Mesendoderm (in vitro differentiated cells): ENCODE data around the gene EXOC7.

ENCODE experiments used
- DNase-seq: peaks from one replicate; pipeline ENCODE4 v3.0.0; 2013
- H2AK5ac ChIP-seq: 2 replicates; pipeline ENCODE4 v1.6.1; 2013; ENCODE audit warnings: low read length, inconsistent platforms
- H2BK120ac ChIP-seq: 2 replicates; pipeline ENCODE4 v1.6.1; 2013; ENCODE audit warnings: low read depth, mild to moderate bottlenecking, low read length, moderate library complexity, mixed read lengths
- H2BK15ac ChIP-seq: replicated peaks from 2 replicates; pipeline ENCODE4 v1.6.1; 2013; ENCODE audit warnings: low read depth, mild to moderate bottlenecking, moderate library complexity
- H2BK5ac ChIP-seq: 2 replicates; pipeline ENCODE4 v1.6.1; 2013; ENCODE audit warnings: low read length, inconsistent platforms
- H3K18ac ChIP-seq: 2 replicates; pipeline ENCODE4 v1.6.1; 2013; ENCODE audit warnings: mild to moderate bottlenecking, low read length, mixed read lengths
- H3K23ac ChIP-seq: one replicate; pipeline ENCODE4 v1.6.1; 2013; ENCODE audit warnings: low read length
- H3K27ac ChIP-seq: 2 replicates; pipeline ENCODE4 v1.5.1; 2013; ENCODE audit warnings: low read depth, mild to moderate bottlenecking, inconsistent platforms, low read length, moderate library complexity
- H3K27me3 ChIP-seq: 2 replicates; pipeline ENCODE4 v1.6.1; 2013; ENCODE audit warnings: low read length, control low read depth, mild to moderate bottlenecking, inconsistent platforms; ENCODE audit not compliant: insufficient read depth, poor library complexity
- H3K36me3 ChIP-seq: 2 replicates; pipeline ENCODE4 v1.6.1; 2013; ENCODE audit warnings: low read length, inconsistent platforms; ENCODE audit not compliant: control insufficient read depth, insufficient read depth
- H3K4ac ChIP-seq: one replicate; pipeline ENCODE4 v1.6.1; 2013; ENCODE audit warnings: low read depth, mild to moderate bottlenecking, low read length, moderate library complexity
- H3K4me1 ChIP-seq: 2 replicates; pipeline ENCODE4 v1.6.1; 2013; ENCODE audit warnings: low read depth, low read length, inconsistent platforms; ENCODE audit not compliant: control insufficient read depth
- H3K4me2 ChIP-seq: 2 replicates; pipeline ENCODE4 v1.6.1; 2013; ENCODE audit warnings: low read length
- H3K4me3 ChIP-seq: 2 replicates; pipeline ENCODE4 v1.5.1; 2013; ENCODE audit warnings: mild to moderate bottlenecking, low read length
- H3K56ac ChIP-seq: one replicate; pipeline ENCODE4 v1.6.1; 2013; ENCODE audit warnings: low read length
- H3K79me1 ChIP-seq: 2 replicates; pipeline ENCODE4 v1.6.1; 2013; ENCODE audit warnings: low read length, inconsistent platforms
- H3K79me2 ChIP-seq: 2 replicates; pipeline ENCODE4 v1.6.1; 2013; ENCODE audit warnings: mild to moderate bottlenecking, low read length; ENCODE audit not compliant: control insufficient read depth, insufficient read depth
- H3K9ac ChIP-seq: 2 replicates; pipeline ENCODE4 v1.6.1; 2013; ENCODE audit warnings: low read length, inconsistent platforms
- H4K5ac ChIP-seq: one replicate; pipeline ENCODE4 v1.6.1; 2013; ENCODE audit warnings: low read length
- H4K8ac ChIP-seq: one replicate; pipeline ENCODE4 v1.6.1; 2013; ENCODE audit warnings: low read depth, mild to moderate bottlenecking, control low read depth, low read length, moderate library complexity
- WGBS: extraction: QIAGEN DNeasy Blood & Tissue Kit; methylation state at CpG from one replicate; pipeline ENCODE4 v1.1.7; 2013; ENCODE audit warnings: low lambda C conversion rate, missing lambda C conversion rate; ENCODE audit not compliant: insufficient coverage; ENCODE audit errors: extremely low coverage; 5-methylcytosine and 5-hydroxymethylcytosine counted together

The EXOC7 gene

GRCh38 chr17:76123191-76123499, 19.6 kb upstream of the EXOC7 start:
- WGBS, result no CpG with 5 or more reads among the region's 5 CpGs
- H3K4me2 ChIP-seq, result no peak overlapping the region

GRCh38 chr17:76122431-76123190, 19.0 kb upstream of the EXOC7 start:
- Histone ChIP-seq H2BK120ac (peak overlapping the region; percentile 1), H3K27ac (no peak overlapping the region), H3K18ac (peak overlapping the region; percentile 81), H3K56ac (peak overlapping the region; percentile 91), H2BK15ac (no peak overlapping the region), H3K4ac (peak overlapping the region; percentile 56), H3K27me3 (no peaks in the 10 kb centered on the region), H3K79me1 (no peaks in the 10 kb centered on the region), H4K8ac (no peak overlapping the region), H3K4me3 (no peak overlapping the region), H3K9ac (peak overlapping the region; percentile 70), H3K23ac (no peak overlapping the region), H2AK5ac (no peak overlapping the region), H3K79me2 (no peaks in the 10 kb centered on the region), H3K4me1 (no peaks in the 10 kb centered on the region), H3K4me2 (peak overlapping the region; percentile 68), H4K5ac (no peak overlapping the region), H2BK5ac (no peak overlapping the region), H3K36me3 (no peaks in the 10 kb centered on the region)
- no CpG with 5 or more reads among the region's 24 CpGs for whole genome bisulfite sequencing
- no peak for DNase-seq

More at GRCh38 chr17:76123191-76123499, 19.6 kb upstream of the EXOC7 start:
- no peak overlapping the region for H2BK15ac ChIP-seq
- no peak overlapping the region for H2BK120ac ChIP-seq
- no peak overlapping the region for H2AK5ac ChIP-seq
- H3K4me3 ChIP-seq, result no peak overlapping the region
- H3K56ac ChIP-seq, result no peak overlapping the region
- H3K18ac ChIP-seq, result no peak overlapping the region
- no peak overlapping the region for H4K5ac ChIP-seq
- no peaks in the 10 kb centered on the region for H3K79me1 ChIP-seq
- H3K36me3 ChIP-seq, result no peaks in the 10 kb centered on the region
- no peaks in the 10 kb centered on the region for H3K79me2 ChIP-seq
- H3K9ac ChIP-seq, result no peak overlapping the region
- H4K8ac ChIP-seq, result no peak overlapping the region
- no peak overlapping the region for H3K4ac ChIP-seq
- DNase-seq, result no peak
- H3K23ac ChIP-seq, result no peak overlapping the region
- H3K27ac ChIP-seq, result no peak overlapping the region
- H3K27me3 ChIP-seq, result no peaks in the 10 kb centered on the region
- H3K4me1 ChIP-seq, result no peaks in the 10 kb centered on the region
- no peak overlapping the region for H2BK5ac ChIP-seq

GRCh38 chr17:76121932-76122430, 18.4 kb upstream of the EXOC7 start:
- H2BK15ac ChIP-seq, result no peak overlapping the region

GRCh38 chr17:76120658-76121008, 17.0 kb upstream of the EXOC7 start:
- WGBS, result no CpG with 5 or more reads among the region's 5 CpGs

More at GRCh38 chr17:76121932-76122430, 18.4 kb upstream of the EXOC7 start:
- Histone ChIP-seq H4K8ac (peak overlapping the region; percentile 78), H2BK120ac (peak overlapping the region; percentile 1), H4K5ac (no peak overlapping the region), H3K4me2 (peak overlapping the region; percentile 68), H3K27ac (no peak overlapping the region), H3K4me1 (no peaks in the 10 kb centered on the region), H3K4me3 (no peak overlapping the region), H3K27me3 (no peaks in the 10 kb centered on the region), H3K79me2 (no peaks in the 10 kb centered on the region), H3K4ac (peak overlapping the region; percentile 56), H3K23ac (no peak overlapping the region), H3K18ac (peak overlapping the region; percentile 81), H3K79me1 (no peaks in the 10 kb centered on the region), H3K36me3 (no peaks in the 10 kb centered on the region), H2BK5ac (no peak overlapping the region), H2AK5ac (no peak overlapping the region), H3K56ac (peak overlapping the region; percentile 91), H3K9ac (peak overlapping the region; percentile 70)
- DNase-seq, result peak; percentile 47
- WGBS, result no CpG with 5 or more reads among the region's 42 CpGs

GRCh38 chr17:76119409-76120371, 16.1 kb upstream of the EXOC7 start:
- H3K79me2 ChIP-seq, result no peaks in the 10 kb centered on the region
- no peak overlapping the region for H2AK5ac ChIP-seq
- no peak overlapping the region for H3K4ac ChIP-seq
- H4K8ac ChIP-seq, result no peak overlapping the region
- no peak overlapping the region for H2BK120ac ChIP-seq
- no CpG with 5 or more reads among the region's 19 CpGs for WGBS
- no peak for DNase-seq
- H3K4me1 ChIP-seq, result no peaks in the 10 kb centered on the region
- no peaks in the 10 kb centered on the region for H3K36me3 ChIP-seq
- no peak overlapping the region for H2BK15ac ChIP-seq
- no peak overlapping the region for H3K56ac ChIP-seq
- H2BK5ac ChIP-seq, result no peak overlapping the region
- no peaks in the 10 kb centered on the region for H3K79me1 ChIP-seq
- H4K5ac ChIP-seq, result no peak overlapping the region
- no peak overlapping the region for H3K9ac ChIP-seq
- no peak overlapping the region for H3K4me2 ChIP-seq
- no peak overlapping the region for H3K4me3 ChIP-seq
- H3K18ac ChIP-seq, result no peak overlapping the region
- H3K27ac ChIP-seq, result no peak overlapping the region
- no peaks in the 10 kb centered on the region for H3K27me3 ChIP-seq
- H3K23ac ChIP-seq, result no peak overlapping the region

More at GRCh38 chr17:76120658-76121008, 17.0 kb upstream of the EXOC7 start:
- Histone ChIP-seq H4K5ac (no peak overlapping the region), H3K23ac (no peak overlapping the region), H3K4ac (no peak overlapping the region), H3K9ac (no peak overlapping the region), H2BK15ac (no peak overlapping the region), H3K4me1 (no peaks in the 10 kb centered on the region), H3K79me1 (no peaks in the 10 kb centered on the region), H2AK5ac (no peak overlapping the region), H3K18ac (no peak overlapping the region), H4K8ac (no peak overlapping the region), H3K56ac (peak overlapping the region; percentile 0), H3K79me2 (no peaks in the 10 kb centered on the region), H3K36me3 (no peaks in the 10 kb centered on the region), H3K27ac (no peak overlapping the region), H3K4me3 (no peak overlapping the region), H2BK120ac (no peak overlapping the region), H3K27me3 (no peaks in the 10 kb centered on the region), H3K4me2 (no peak overlapping the region), H2BK5ac (no peak overlapping the region)
- DNase-seq, result no peak
